Left hindlimb (tissue), 1 donor: ENCODE measurements around the gene SENP7.
"Not testable (repeated sequence)": the region's sequence is repeated elsewhere in the genome, so short reads cannot be mapped to it uniquely, and the experiment has no call there.

Experiments
- DNase-seq: peaks from one replicate; pipeline ENCODE4 v3.0.0-alpha.2; 2018

The SENP7 gene

DNA sequence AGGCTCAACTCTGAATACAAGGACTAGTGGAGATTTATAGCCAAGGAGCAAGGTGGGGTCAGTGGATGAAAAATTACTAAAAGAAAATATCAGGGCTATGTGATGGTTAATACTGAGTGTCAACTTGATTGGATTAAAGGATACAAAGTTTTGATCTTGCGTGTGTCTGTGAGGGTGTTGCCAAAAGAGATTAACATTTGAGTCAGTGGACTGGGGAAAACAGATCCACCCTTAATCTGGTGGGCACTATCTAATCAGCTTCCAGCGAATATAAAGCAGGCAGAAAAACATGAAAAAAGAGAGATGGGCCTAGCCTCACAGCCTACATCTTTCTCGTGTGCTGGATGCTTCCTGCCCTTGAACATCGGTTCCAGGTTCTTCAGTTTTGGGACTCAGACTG lies 14.4 kb upstream of the SENP7 start:
- DNase-seq: no peak

GRCh38 chr3:101521211-101521701 lies 8.2 kb upstream of the SENP7 start:
- no peak for DNase-seq

DNA sequence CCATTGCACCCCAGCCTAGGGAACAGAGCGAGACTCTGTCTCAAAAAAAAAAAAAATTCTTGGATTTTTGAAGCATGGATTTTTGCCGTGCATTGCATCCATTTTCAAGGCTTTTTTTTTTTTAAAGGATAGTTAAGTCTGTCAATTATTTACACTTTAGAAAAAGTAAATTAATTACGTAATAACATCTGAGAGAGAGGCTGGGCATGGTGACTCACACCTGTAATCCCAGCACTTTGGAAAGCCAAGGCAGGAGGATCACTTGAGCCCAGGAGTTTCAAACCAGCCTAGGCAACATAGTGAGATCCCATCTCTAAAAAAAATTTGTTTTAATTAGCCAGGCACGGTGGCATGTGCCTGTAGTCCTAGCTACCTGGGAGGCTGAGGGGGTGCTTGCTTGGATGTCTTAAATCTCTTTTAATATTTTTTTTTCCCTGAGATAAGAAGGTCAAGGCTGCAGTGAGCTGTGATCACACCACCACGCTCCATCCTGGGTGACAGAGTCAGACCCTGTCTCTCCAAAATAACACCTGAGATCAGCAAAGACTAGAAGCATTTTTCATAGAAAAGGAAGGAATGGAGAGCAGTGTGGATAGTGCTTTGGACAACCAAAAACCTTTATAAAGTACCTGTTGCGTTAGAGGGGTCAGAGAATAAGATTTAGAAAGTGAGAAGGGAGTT lies 6.8 kb upstream of the SENP7 start:
- DNase-seq: no peak

- no peak for DNase-seq
Measured at GRCh38 chr3:101518421-101518871, 5.4 kb upstream of the SENP7 start.

DNA sequence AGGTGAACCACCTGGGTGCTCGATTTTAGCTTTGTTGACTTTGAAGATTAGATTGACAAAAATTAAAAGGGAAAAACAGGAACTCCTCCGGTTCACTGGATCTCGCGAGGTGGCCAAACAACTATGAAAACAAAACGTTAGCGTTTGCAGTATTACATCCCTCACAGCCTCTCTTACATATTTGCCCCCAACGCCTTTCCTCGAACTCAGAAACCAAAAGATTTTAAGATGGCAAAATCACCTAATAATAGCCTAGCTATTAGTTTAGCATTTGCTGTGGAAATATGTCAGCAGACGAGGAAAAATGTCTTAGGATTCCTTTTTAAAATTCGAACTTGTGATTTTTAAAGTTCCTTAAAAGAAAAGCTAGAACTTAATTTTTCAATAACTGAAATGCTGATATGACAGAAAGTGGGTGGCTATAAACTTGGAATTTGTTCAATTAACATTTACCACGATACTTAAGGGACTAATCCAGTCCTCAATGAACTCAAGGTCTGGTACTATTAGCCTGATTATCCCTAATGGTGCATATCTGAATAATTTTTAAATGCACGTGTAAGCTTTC lies 491 bp upstream of the SENP7 start:
- DNase-seq: no peak

- no peak for DNase-seq
Measured at GRCh38 chr3:101512396-101512645, 691 bp downstream of the SENP7 start.

- DNase-seq: no peak
Measured at GRCh38 chr3:101509811-101510210, 3.2 kb downstream of the SENP7 start.

- DNase-seq: no peak
Measured at GRCh38 chr3:101509281-101509680, 3.7 kb downstream of the SENP7 start.

GRCh38 chr3:101501783-101502182 lies 11.2 kb downstream of the SENP7 start:
- DNase-seq: no peak

DNA sequence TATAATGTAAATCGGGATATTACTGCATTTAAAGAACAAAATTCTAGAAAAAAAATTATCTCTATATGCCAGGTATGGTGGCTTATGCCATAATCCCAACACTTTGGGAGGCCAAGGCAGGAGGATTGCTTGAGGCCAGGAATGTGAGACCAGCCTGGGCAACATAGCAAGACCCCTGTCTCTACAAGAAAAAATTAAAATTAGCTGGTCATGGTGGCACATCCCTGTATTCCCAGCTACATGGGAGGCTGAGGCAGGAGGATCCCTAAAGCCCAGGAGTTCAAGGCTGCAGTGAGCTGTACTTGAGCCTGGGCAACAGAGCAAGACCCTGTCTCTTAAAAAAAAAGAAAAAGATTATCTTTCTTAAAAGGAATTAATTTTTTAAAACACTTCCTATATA lies 12.8 kb downstream of the SENP7 start:
- DNase-seq: no peak

- DNase-seq: no peak
Measured at GRCh38 chr3:101497803-101498202, 15.2 kb downstream of the SENP7 start.

DNA sequence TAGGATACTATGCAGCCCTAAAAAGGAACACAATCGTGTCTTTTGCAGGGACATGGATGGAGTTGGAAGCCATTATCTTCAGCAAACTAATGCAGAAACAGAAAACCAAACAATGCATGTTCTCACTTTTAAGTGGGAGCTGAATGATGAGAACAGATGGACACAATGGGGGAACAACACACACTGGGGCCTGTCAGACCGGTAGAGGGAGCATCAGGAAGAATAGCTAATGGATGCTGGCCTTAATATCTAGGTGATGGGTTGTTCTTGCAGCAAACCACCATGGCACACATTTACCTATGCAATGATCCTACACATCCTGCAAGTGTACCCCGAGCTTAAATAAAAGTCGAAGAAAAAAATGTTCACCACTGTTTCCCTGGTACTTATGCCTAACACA lies 17.5 kb downstream of the SENP7 start:
- no peak for DNase-seq

DNA sequence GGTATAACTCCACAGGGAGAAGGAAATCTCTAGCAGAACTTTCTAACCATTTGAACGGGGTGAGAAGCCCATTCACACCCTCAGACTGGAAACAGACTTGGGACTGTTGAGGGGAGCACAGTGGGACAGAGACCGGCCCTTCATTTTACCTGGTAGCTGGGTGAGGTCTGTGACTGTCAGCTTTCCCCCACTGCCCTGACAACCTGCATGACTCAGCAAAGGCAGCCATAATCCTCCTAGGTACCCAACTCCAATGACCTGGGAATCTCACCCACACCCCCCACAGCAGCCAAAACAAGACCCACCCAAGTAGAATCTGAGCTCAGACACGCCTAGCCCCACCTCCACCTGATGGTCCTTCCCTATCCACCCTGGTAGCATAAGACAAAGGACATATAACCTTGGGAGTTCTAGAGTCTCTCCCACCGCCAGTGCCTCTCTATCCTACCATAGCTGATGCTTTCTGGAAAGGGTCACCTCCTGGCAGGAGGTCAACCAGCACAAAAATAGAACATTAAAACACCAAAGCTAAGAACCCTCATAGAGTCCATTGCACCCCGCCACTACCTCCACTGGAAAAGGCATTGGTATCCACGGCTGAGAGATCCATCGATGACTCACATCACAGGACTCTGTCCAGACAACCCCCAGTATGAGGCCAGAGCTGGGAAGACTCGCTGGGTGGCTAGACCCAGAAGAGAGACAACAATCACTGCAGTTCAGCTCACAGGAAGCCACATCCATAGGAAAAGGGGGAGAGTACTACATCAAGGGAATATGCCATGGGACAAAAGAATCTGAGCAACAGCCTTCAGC lies 28.0 kb downstream of the SENP7 start:
- DNase-seq: no peak

DNA sequence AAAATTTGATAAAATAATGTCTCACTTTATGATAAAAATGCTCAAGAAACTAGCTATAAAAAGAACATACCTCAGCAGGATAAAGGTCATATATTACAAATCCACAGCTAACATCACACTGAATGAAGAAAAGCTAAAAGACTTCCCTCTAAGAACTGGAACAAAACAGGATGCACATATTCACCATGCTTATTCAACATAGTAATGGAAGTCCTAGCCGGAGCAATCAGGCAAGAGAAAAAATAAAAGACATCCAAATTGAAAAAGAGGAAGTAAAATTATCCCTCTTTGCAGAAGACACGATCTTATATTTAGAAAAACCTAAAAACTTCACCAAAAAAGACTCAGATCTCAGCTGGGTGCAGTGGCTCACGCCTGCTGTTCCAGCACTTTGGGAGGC lies 34.0 kb downstream of the SENP7 start:
- DNase-seq: no peak

GRCh38 chr3:101474841-101475552 lies 38.0 kb downstream of the SENP7 start:
- not testable (repeated sequence) for DNase-seq

GRCh38 chr3:101468676-101469075 lies 44.3 kb downstream of the SENP7 start:
- not testable (repeated sequence) for DNase-seq

GRCh38 chr3:101467310-101467663 lies 45.7 kb downstream of the SENP7 start:
- not testable (repeated sequence) for DNase-seq

DNA sequence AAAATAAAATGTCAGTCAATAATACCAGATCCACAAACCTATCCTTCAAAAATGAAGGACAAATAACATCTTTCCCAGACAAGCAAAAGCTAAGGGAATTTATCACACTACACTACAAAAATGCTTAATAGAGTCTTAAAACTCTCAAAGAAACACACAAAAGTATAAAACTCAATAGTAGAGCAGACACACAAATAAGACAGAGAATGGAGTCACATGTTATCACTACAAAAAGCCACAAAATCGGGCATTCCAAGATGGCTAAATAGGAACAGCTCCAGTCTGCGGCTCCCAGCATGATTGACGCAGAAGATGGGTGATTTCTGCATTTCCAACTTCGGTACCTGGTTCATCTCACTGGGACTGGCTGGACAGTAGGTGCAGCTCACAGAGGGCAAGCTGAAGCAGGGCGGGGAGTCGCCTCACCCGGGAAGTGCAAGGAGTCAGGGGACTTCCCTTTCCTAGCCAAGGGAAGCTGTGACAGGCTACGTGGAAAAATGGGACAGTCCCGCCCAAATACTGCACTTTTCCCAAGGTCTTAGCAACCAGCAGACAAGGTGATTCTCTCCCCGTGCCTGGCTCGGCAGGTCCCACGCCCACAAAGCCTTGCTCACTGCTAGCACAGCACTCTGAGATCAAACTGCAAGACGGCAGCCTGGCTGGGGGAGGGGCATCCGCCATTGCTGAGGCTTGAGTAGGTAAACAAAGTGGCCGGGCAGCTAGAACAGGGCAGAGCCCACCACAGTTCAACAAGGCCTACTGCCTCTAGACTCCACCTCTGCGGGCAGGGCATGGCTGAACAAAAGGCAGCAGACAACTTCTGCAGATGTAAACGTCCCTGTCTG lies 46.3 kb downstream of the SENP7 start:
- no peak for DNase-seq

GRCh38 chr3:101464235-101464634 lies 48.8 kb downstream of the SENP7 start:
- DNase-seq: no peak

- DNase-seq: no peak
Measured at GRCh38 chr3:101461451-101461850, 51.6 kb downstream of the SENP7 start.

DNA sequence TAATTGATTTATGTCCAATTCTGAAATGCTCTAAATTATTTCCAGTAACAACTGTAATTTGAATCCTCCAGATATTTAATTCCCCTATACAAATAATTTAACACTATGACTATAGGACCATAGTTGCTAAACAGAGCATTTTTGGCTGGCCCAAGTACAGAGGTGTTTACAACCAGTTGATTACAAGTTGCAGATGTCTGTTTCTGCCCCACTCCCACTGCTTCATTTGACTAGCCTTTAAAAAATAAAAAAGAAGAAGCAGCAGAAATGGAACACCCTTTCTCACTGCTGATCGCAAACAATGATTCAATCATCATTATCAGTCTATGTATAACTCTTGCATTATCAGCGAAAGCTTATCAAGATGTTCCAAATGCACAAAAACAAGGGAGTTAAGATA lies 54.6 kb downstream of the SENP7 start:
- no peak for DNase-seq

DNA sequence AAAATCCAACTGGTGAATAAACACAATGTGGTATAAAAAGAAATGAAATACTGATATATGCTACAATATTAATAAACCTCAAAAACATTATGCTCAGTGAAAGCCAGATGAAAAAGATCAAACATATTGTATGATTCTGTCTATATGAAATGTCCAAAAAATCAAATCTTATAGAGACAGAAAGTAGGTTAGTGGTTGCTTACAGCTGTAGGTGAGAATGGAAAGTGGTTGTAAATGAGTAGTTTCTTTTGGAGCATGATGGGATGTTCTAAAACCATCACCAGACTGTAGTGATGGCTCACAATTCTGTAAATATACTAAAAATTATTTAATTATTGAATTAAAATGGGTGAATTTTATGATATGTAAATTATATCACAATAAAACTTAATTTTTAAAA lies 58.4 kb downstream of the SENP7 start:
- no peak for DNase-seq

DNA sequence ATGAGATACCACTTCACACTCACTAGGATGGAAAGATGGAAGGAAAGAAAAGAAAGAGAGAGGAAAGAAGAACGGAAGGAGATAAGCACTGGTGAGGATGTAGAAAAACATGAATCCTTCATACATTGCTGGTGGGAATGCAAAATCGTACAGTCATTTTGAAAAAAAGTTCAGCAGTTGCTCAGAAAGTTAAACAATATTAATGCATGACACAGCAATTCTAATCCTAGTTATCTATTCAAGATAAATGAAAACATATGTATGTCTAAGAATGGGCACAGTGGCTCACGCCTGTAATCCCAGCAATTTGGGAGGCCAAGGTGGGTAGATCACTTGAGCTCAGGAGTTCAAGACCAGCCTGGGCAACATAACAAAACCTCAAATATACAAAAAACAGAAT lies 59.1 kb downstream of the SENP7 start:
- DNase-seq: no peak
